HL-60 (cell line): ENCODE measurements around the gene ASF1B.
"Not testable (repeated sequence)": the region's sequence is repeated elsewhere in the genome, so short reads cannot be mapped to it uniquely, and the experiment has no call there.

Experiments used
- DNase-seq, 2 experiments: peaks; one replicate each; pipeline ENCODE4 v3.0.0-alpha.2; 2010 to 2020; ENCODE audit warnings: low read depth in 1 of 2, low spot score in 1 of 2
- H3K27ac ChIP-seq: fragments of 250-450 bp; sonication (Bioruptor Pico); replicated peaks from 2 replicates; pipeline ENCODE4 v1.5.1; 2020; ENCODE audit warnings: mild to moderate bottlenecking, moderate library complexity
- H3K27me3 ChIP-seq: fragments of 250-450 bp; sonication (Bioruptor Pico); 2 replicates; pipeline ENCODE4 v1.5.1; 2021; ENCODE audit warnings: mild to moderate bottlenecking, moderate library complexity; ENCODE audit not compliant: insufficient read depth, poor library complexity, severe bottlenecking
- H3K4me3 ChIP-seq: replicated peaks from 2 replicates; pipeline ENCODE4 v1.5.1; 2011; ENCODE audit warnings: mild to moderate bottlenecking, control low read depth, low read length; ENCODE audit not compliant: insufficient read depth
- CTCF ChIP-seq: IDR thresholded peaks from one replicate; pipeline ENCODE4 v1.5.1; 2011; ENCODE audit warnings: low read length, control low read depth, inconsistent platforms; ENCODE audit not compliant: insufficient read depth
- GABPA ChIP-seq: IDR thresholded peaks from 2 replicates; pipeline ENCODE4 v1.6.1; 2012; ENCODE audit warnings: low read depth
- POLR2AphosphoS5 ChIP-seq: IDR thresholded peaks from 2 replicates; pipeline ENCODE4 v1.6.1; 2012; ENCODE audit warnings: low read depth
- REST ChIP-seq: IDR thresholded peaks from 2 replicates; pipeline ENCODE4 v1.6.1; 2012; ENCODE audit warnings: low read depth; ENCODE audit not compliant: insufficient replicate concordance
- SPI1 ChIP-seq: IDR thresholded peaks from 2 replicates; pipeline ENCODE4 v1.6.1; 2012; ENCODE audit warnings: low read depth, mild to moderate bottlenecking, borderline replicate concordance
- long read RNA-seq: library from polyadenylated mRNA; unstranded; transcript quantifications from one replicate; pipeline ENCODE4 v2.0.0, GENCODE V29; 2020

Gene ASF1B
- long read RNA-seq, transcript ASF1B-201 (4 exons, 2,059 nt), result major isoform, 527 of 541 reads
- long read RNA-seq, transcript ASF1B-203 (3 exons, 587 nt), result minor isoform, 7 of 541 reads
- long read RNA-seq, partial matches to known transcripts, result 0 of 541 reads
- long read RNA-seq, other reads (novel, unspliced or antisense), result 5 of 541 reads

- Histone ChIP-seq H3K4me3 (peak within 1 kb of the TSS; percentile 89), H3K27me3 (no peaks in the 10 kb centered on the region), H3K27ac (peak within 1 kb of the TSS; percentile 88)
- peak; percentile 99 to 100 for DNase-seq
- TF ChIP-seq POLR2AphosphoS5, result peak; percentile 92
- TF ChIP-seq CTCF, result peak; percentile 52
- TF ChIP-seq GABPA, result peak; percentile 60
- no peak for TF ChIP-seq REST
- TF ChIP-seq SPI1, result peak; percentile 71; the same call in 1 of the 2 replicates
Measured at GRCh38 chr19:14136509-14137281, at the start of gene ASF1B. ASF1B (minus strand) TSS chr19:14136589; CDS start chr19:14136456, 133 bp downstream.

- not testable (repeated sequence) for DNase-seq, H3K27me3 ChIP-seq, H3K4me3 ChIP-seq, H3K27ac ChIP-seq
Measured at GRCh38 chr19:14185691-14186090, 49.3 kb upstream of the ASF1B start.

GRCh38 chr19:14185158-14185557 lies 48.8 kb upstream of the ASF1B start:
- Histone ChIP-seq H3K27ac (no peak overlapping the region), H3K27me3 (no peaks in the 10 kb centered on the region), H3K4me3 (no peak overlapping the region)
- DNase-seq, result no peak
- TF ChIP-seq CTCF (no peak), GABPA (no peak), REST (no peak), SPI1 (no peak), POLR2AphosphoS5 (no peak)

GRCh38 chr19:14183741-14184350 lies 47.5 kb upstream of the ASF1B start:
- DNase-seq, result no peak
- Histone ChIP-seq H3K4me3 (no peak overlapping the region), H3K27me3 (no peaks in the 10 kb centered on the region), H3K27ac (no peak overlapping the region)
- no peak for TF ChIP-seq GABPA
- TF ChIP-seq SPI1, result no peak
- TF ChIP-seq POLR2AphosphoS5, result no peak
